HCT116 (cell line): ENCODE data around the gene TUBB6.

ENCODE experiments used
- CBX3 ChIP-seq: IDR thresholded peaks from 2 replicates; pipeline ENCODE4 v1.6.1; 2012; ENCODE audit warnings: low read depth
- CEBPB ChIP-seq: IDR thresholded peaks from 2 replicates; pipeline ENCODE4 v1.6.1; 2012; ENCODE audit warnings: low read depth
- EZH2 ChIP-seq: fragments of 200-600 bp; sonication (generic); IDR thresholded peaks from 2 replicates; pipeline ENCODE4 v1.6.1; 2017; ENCODE audit warnings: antibody characterized with exemption, mixed run types
- JUND ChIP-seq: IDR thresholded peaks from 2 replicates; pipeline ENCODE4 v1.6.1; 2012
- POLR2A ChIP-seq: IDR thresholded peaks from 2 replicates; pipeline ENCODE4 v1.7.0; 2011; ENCODE audit warnings: borderline replicate concordance; ENCODE audit not compliant: insufficient read depth, insufficient read length; ENCODE audit errors: extremely low read depth
- POLR2AphosphoS5 ChIP-seq: IDR thresholded peaks from 2 replicates; pipeline ENCODE4 v1.6.1; 2011; ENCODE audit warnings: mild to moderate bottlenecking, low read depth, low read length, moderate library complexity
- RAD21 ChIP-seq: IDR thresholded peaks from 2 replicates; pipeline ENCODE4 v1.6.1; 2012; ENCODE audit warnings: low read depth, mild to moderate bottlenecking
- TCF7L2 ChIP-seq: IDR thresholded peaks from 2 replicates; pipeline ENCODE4 v1.7.0; 2011; ENCODE audit warnings: borderline replicate concordance, inconsistent platforms; ENCODE audit not compliant: insufficient read depth, insufficient read length; ENCODE audit errors: extremely low read depth
- ZFX ChIP-seq: fragments of 450-650 bp; IDR thresholded peaks from 2 replicates; pipeline ENCODE4 v1.6.1; 2017
- ZNF274 ChIP-seq: fragments of 200-500 bp; sonication (Bioruptor generic); IDR thresholded peaks from 2 replicates; pipeline ENCODE4 v1.6.1; 2014; ENCODE audit warnings: mild to moderate bottlenecking, low read depth, low read length, inconsistent platforms
- TF ChIP-seq, protein P1 (sequence below), 3 experiments: fragments of 200-600 bp in 1 of 3; sonication (generic) in 1 of 3; IDR thresholded peaks in 2 of 3; conservative IDR thresholded peaks in 1 of 3; 2 replicates each; pipeline ENCODE4 v1.5.1; 2012 to 2017; ENCODE audit warnings: low read depth in 2 of 3, low read length in 2 of 3, antibody characterized with exemption in 1 of 3, borderline replicate concordance in 1 of 3, control low read depth in 1 of 3, mild to moderate bottlenecking in 1 of 3, mixed read lengths in 1 of 3, mixed run types in 1 of 3, moderate library complexity in 1 of 3; ENCODE audit not compliant: insufficient read depth in 1 of 3
- TF ChIP-seq, protein P2 (sequence below): IDR thresholded peaks from 2 replicates; pipeline ENCODE4 v1.6.1; 2012

DNA sequence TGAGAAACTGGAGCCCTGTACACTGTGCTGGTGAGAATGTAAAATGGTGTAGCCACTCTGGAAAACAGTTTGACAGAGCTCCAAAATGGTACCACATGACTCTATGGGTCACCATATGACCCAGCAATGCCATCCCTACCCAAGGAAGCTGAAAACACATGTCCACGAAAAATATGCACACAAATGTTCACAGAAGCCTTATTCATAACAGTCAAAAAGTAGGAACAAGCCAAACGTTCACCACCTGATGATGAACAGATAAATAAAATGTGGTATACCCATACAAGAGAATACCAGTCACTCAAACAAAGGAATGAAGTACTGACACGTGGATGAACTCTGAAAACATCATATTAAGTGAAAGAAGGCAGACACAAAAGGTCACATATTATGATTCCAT lies 64.4 kb downstream of the TUBB6 start:
- TF ChIP-seq, protein P1, sequence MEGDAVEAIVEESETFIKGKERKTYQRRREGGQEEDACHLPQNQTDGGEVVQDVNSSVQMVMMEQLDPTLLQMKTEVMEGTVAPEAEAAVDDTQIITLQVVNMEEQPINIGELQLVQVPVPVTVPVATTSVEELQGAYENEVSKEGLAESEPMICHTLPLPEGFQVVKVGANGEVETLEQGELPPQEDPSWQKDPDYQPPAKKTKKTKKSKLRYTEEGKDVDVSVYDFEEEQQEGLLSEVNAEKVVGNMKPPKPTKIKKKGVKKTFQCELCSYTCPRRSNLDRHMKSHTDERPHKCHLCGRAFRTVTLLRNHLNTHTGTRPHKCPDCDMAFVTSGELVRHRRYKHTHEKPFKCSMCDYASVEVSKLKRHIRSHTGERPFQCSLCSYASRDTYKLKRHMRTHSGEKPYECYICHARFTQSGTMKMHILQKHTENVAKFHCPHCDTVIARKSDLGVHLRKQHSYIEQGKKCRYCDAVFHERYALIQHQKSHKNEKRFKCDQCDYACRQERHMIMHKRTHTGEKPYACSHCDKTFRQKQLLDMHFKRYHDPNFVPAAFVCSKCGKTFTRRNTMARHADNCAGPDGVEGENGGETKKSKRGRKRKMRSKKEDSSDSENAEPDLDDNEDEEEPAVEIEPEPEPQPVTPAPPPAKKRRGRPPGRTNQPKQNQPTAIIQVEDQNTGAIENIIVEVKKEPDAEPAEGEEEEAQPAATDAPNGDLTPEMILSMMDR (IDR thresholded peaks at IDR 0.05 in 2 of 3, conservative IDR thresholded peaks at IDR 0.05 in 1 of 3; ENCODE audit: borderline replicate concordance in 1 of 3, insufficient read depth in 1 of 3, low read depth in 2 of 3, low read length in 2 of 3): no peak
- TF ChIP-seq POLR2AphosphoS5 (no peak), CBX3 (no peak), POLR2A (no peak), TCF7L2 (no peak), JUND (no peak), EZH2 (no peak), ZNF274 (no peak), CEBPB (no peak), RAD21 (no peak), ZFX (no peak)
- TF ChIP-seq, protein P2, sequence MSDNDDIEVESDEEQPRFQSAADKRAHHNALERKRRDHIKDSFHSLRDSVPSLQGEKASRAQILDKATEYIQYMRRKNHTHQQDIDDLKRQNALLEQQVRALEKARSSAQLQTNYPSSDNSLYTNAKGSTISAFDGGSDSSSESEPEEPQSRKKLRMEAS: no peak
